GM19438 (cell line): ENCODE measurements around the gene SPOP.
"Not testable (repeated sequence)": the region's sequence is repeated elsewhere in the genome, so short reads cannot be mapped to it uniquely, and the experiment has no call there.

Experiments used
- ATAC-seq: cut with Tn5 transposase; IDR thresholded peaks from one replicate; pipeline ENCODE4 v1.9.1; 2021; ENCODE audit warnings: low read depth; ENCODE audit not compliant: unreplicated experiment

The SPOP gene

GRCh38 chr17:49554694-49555494, 123.0 kb downstream of the SPOP start:
- no peak for ATAC-seq

DNA sequence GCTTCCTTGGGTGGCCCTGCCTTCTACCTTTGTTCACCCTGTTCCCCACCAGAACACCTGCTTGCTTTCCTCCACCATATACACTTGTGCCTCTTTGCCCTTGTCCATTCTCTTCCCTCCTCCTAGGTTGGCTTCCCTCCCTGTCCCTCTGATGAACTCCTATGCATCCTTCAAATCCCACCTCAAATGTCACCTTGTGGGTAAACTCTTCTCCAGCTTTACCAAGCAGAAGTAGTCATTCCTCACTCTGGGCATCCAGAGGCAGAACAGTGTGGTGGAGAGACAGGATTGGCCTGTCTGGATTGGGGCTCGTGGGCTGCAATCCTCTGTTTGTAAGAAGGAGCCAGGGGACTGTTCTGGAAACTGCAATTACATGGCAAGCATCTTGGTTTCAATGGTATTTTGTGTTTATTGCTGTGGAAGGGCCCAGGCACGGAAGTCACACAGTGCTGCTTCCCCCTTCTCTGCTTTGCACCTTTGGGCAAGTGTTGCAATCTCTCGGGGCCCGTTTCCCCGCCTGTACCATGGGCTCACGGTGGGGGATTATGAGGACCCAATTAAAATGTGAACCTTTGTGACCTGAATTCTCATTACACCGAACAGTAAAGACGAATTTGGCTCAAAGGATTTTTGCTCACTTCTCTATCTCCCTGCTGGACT, 124.1 kb downstream of the SPOP start:
- no peak for ATAC-seq

DNA sequence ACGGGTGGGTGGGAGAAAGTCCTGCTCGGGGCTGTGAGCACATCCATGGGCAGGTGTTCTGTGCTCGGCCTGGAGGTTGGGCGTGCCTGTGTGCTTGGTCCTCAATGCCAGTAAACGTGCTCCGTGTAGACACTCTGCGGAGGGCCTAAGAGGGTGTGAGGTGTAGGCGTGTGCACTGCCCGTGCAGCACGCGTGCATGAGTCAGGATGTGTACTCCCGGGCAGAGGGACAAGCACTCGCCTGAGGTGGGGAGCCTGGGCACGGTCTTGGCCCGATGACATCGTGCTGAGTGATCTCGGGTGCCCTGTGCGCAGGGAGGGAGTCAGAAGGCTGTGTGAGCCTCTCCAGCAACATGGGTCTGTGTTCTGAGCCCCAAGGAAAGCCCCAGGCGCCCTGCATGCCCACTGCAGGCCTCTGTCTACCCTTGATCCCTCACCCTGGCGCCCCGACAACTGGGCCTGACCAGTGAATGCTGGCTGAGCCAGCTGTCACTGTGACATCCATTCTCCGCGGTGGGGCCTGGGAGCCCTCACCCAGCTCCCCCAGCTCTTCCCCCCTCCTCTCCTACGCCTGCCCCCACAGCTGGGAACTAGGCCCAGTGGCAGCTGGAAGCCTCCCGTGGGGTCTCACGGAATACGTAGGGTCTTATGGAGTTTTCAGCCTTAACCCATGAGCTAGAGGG, 125.7 kb downstream of the SPOP start:
- no peak for ATAC-seq

- no peak for ATAC-seq
Measured at GRCh38 chr17:49551221-49552069, 126.5 kb downstream of the SPOP start.

- ATAC-seq, result not testable (repeated sequence)
Measured at GRCh38 chr17:49550764-49551163, 127.1 kb downstream of the SPOP start.

DNA sequence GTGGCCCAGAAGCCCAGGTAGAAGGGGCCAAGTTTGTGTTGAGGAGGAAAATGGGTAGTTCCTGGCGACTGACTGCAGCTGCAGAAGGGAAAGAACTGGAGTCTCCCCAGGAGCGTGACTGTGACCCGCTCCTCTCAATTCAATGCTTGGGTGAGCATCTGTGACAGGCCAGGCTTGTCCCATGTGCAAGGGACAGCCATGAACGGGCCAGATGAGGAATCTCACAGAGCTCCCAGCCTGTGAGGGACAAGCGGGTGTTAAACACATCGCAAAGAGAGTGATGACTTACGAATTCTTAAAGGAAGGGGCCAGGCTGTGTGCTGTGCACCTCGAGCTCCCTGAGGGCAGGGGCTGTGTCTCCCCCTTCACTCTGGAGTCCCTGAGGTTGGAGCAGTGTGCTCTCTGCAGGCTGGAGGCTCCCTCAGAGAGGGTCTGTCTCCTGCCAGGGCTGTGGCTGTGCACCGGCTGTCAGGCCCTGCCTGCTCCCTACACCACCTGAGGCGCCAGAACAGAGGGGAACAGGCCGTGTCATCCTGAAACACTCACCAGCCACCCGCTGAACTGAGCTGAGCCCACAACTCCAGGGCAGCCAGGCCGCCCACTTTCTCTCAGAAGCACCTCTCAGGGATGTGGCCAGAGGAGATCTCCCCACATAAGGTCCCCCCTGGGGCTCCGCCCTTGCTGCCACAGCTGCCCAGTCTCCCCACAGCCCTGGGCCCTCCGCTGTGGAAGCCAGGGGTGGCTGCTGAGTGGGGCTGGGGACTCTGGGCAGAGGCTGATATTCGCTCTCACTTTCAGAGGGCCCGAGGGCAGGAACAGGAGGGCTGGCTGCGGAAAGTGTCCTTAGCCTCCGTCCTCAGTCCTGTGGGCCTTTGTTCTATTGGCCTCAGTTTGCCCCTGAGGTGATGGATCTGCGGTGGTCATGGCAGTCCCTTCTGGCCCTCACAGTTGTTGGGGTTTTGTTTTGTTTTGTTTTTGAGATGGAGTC, 127.9 kb downstream of the SPOP start:
- no peak for ATAC-seq

DNA sequence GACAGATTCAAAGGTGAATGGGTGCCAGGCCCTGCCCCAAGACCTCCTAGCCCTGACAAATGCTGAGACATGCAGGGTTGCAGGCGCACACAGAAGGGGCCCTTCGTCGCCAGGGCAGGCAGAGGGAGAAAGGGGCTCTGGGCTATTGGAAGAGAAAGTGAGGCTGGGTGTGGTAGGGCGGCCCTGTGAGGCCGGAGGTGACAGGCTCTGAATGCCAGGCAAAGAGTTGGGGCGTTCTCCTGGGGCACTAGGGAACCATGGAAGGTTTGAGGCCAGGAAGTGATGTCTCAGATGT, 128.6 kb downstream of the SPOP start:
- ATAC-seq, result no peak
